HEK293T (cell line): ENCODE measurements around the gene SLX1A.
"Not testable (repeated sequence)": the region's sequence is repeated elsewhere in the genome, so short reads cannot be mapped to it uniquely, and the experiment has no call there.

Source experiments
- BHLHE40 ChIP-seq: fragments of 450-650 bp; IDR thresholded peaks from 2 replicates; pipeline ENCODE4 v1.6.1; 2016; ENCODE audit warnings: mild to moderate bottlenecking, moderate library complexity, borderline replicate concordance
- ELF4 ChIP-seq: fragments of 450-650 bp; IDR thresholded peaks from 2 replicates; pipeline ENCODE4 v1.6.1; 2017; ENCODE audit warnings: antibody characterized with exemption
- FOXA1 ChIP-seq: fragments of 450-650 bp; IDR thresholded peaks from 2 replicates; pipeline ENCODE4 v1.6.1; 2016; ENCODE audit warnings: mild to moderate bottlenecking
- FOXK2 ChIP-seq: fragments of 450-650 bp; IDR thresholded peaks from 2 replicates; pipeline ENCODE4 v1.6.1; 2016; ENCODE audit warnings: mild to moderate bottlenecking
- FOXM1 ChIP-seq: fragments of 450-650 bp; IDR thresholded peaks from 2 replicates; pipeline ENCODE4 v1.6.1; 2017; ENCODE audit warnings: mild to moderate bottlenecking, borderline replicate concordance
- HDGF ChIP-seq: fragments of 450-650 bp; IDR thresholded peaks from 2 replicates; pipeline ENCODE4 v1.6.1; 2017; ENCODE audit warnings: antibody characterized with exemption, borderline replicate concordance
- LEF1 ChIP-seq: fragments of 450-650 bp; IDR thresholded peaks from 2 replicates; pipeline ENCODE4 v1.6.1; 2017; ENCODE audit warnings: mild to moderate bottlenecking, borderline replicate concordance
- NFRKB ChIP-seq: fragments of 450-650 bp; IDR thresholded peaks from 2 replicates; pipeline ENCODE4 v1.6.1; 2016; ENCODE audit warnings: mild to moderate bottlenecking, moderate library complexity
- SP1 ChIP-seq: fragments of 450-650 bp; IDR thresholded peaks from 2 replicates; pipeline ENCODE4 v1.6.1; 2017
- SUZ12 ChIP-seq: fragments of 450-650 bp; IDR thresholded peaks from 2 replicates; pipeline ENCODE4 v1.6.1; 2016; ENCODE audit warnings: mild to moderate bottlenecking
- TARDBP ChIP-seq: fragments of 450-650 bp; IDR thresholded peaks from 2 replicates; pipeline ENCODE4 v1.6.1; 2016
- ZNF384 ChIP-seq: fragments of 450-650 bp; IDR thresholded peaks from 2 replicates; pipeline ENCODE4 v1.6.1; 2016
- TF ChIP-seq, protein P1 (sequence below): fragments of 450-650 bp; IDR thresholded peaks from 2 replicates; pipeline ENCODE4 v1.6.1; 2016

DNA sequence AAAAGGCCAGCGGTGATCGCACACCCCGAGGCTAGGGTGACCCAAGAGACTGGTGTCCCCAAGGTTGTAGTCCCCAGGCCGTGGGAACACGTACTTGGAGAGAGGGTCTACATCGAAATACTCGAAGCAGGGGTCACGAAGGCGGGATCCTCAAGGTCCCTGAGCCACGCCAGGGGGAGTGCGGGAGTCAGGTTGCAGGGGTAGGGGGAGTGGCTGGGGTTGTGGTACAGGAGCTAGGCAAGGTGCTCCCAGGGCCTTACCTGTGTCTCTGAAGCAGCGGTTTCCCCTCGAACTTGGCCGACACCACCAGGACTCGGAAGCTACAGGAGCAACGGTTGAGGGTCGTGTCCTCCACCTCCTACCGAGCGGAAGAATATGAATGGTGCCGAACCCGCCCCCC, 577 bp upstream of the SLX1A start:
- TF ChIP-seq, protein P1, sequence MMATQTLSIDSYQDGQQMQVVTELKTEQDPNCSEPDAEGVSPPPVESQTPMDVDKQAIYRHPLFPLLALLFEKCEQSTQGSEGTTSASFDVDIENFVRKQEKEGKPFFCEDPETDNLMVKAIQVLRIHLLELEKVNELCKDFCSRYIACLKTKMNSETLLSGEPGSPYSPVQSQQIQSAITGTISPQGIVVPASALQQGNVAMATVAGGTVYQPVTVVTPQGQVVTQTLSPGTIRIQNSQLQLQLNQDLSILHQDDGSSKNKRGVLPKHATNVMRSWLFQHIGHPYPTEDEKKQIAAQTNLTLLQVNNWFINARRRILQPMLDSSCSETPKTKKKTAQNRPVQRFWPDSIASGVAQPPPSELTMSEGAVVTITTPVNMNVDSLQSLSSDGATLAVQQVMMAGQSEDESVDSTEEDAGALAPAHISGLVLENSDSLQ, result not testable (repeated sequence)
- TF ChIP-seq ELF4, TARDBP, SP1, HDGF, FOXK2, FOXM1, ZNF384, SUZ12, BHLHE40, LEF1, NFRKB, FOXA1: not testable (repeated sequence)
